H7 (cell line): ENCODE measurements around the gene SDS. TPM values are rescaled to one million over a fixed set of nuclear protein-coding genes. Genes with fewer than 3 reads are reported as not detected.
"Not testable (repeated sequence)": the region's sequence is repeated elsewhere in the genome, so short reads cannot be mapped to it uniquely, and the experiment has no call there.

ENCODE experiments used
- DNase-seq: peaks from one replicate; pipeline ENCODE4 v3.0.0; 2012
- H3K27me3 ChIP-seq: 2 replicates; pipeline ENCODE4 v1.6.0; 2011; ENCODE audit warnings: mild to moderate bottlenecking, low read length; ENCODE audit not compliant: control insufficient read depth, insufficient read depth
- H3K36me3 ChIP-seq: replicated peaks from 2 replicates; pipeline ENCODE4 v1.5.1; 2011; ENCODE audit warnings: low read length; ENCODE audit not compliant: control insufficient read depth, insufficient read depth
- H3K4me3 ChIP-seq: 2 replicates; pipeline ENCODE4 v1.5.1; 2011; ENCODE audit warnings: low read depth, mild to moderate bottlenecking, control low read depth, low read length, moderate library complexity; ENCODE audit not compliant: insufficient read depth
- total RNA-seq: library from RNA; depleted of rRNA; stranded (reverse); fragments of >200 nt; shearing (Covaris generic); gene quantifications from 2 replicates; pipeline ENCODE4 v1.2.3, GENCODE V29; 2014

The SDS gene
- total RNA-seq, 1 experiment from 2014 or later = 0.66 TPM

GRCh38 chr12:113366827-113367226 lies 36.9 kb downstream of the SDS start:
- DNase-seq = no peak
- Histone ChIP-seq H3K4me3 (no peak overlapping the region), H3K36me3 (no peaks in the 10 kb centered on the region), H3K27me3 (no peaks in the 10 kb centered on the region)

DNA sequence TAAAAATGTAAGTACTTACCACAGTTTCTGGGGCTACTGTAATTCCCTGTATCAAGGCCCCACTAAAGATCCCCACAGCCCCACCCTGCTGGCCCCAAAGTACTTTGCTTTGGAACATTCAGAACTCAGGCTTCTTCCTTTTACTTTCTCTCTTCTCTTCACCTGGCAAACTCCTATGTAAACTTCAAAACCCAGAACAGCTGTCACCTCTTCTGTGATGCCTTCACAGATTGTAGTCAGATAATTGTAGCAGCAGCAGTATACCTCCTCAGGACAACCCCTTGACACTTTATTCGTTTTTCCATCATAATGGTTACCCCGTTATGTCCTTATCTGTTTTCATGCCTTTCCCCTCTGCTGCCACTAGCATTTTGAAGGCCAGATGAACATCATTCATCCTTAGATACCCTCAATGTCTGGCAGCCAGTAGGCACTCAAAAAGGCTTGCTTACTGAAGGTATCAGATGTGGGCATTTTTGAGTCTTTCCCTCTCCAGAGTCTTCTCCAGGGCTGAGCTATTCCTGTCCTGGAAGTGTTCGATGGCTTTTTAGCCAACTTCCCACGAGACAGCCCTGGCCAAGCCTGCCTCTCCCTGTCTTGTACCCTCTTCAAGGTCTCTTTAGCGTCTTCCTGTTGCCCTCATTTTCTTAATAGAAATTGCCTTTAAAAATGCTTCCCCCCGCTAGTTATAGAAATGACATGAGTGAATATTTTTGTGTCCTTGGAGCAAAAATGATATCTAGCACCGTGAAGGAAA lies 37.9 kb downstream of the SDS start:
- Histone ChIP-seq H3K4me3 (no peak overlapping the region), H3K27me3 (no peaks in the 10 kb centered on the region), H3K36me3 (0 out of 2 replicates have a peak, but pooled peaks cover 1% of the 10 kb centered on the region)
- no peak for DNase-seq

GRCh38 chr12:113364698-113365097 lies 39.0 kb downstream of the SDS start:
- no peak for DNase-seq
- Histone ChIP-seq H3K36me3 (0 out of 2 replicates have a peak, but pooled peaks cover 1% of the 10 kb centered on the region), H3K27me3 (no peaks in the 10 kb centered on the region), H3K4me3 (no peak overlapping the region)

DNA sequence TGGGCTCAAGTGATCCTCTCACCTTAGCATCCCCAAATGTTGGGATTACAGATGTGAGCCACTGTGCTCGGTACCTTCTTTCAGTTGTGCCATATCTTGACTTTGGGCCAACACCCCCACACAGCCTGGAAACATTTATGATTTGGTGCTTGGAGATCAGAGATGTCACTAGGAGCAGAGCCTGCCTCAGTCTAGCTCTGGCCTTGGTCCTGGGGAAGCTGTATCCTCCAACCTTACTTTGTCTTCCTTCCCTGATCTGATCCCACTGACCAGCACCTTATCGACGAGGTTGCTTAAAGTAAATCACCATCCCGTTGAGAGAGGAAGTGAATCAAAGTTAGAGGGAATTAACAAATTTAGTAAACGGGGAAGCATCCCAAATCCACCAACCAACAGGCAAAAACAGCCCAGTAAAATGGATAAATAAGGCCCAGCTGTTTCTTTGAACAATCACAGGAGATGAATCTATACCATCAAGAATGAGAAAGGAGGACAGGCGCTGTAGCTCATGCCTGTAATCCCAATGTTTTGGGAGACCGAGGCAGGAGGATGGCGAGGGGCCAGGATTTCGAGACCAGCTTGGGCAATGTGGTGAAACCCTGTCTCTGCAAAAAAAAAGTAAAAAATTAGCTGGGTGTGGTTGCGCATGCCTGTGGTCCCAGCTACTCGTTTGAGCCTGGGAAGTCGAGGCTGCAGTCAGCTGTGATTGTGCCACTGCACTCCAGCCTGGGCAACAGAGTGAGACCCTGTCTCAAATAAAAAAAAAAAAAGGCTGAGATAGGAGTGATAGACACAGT lies 41.9 kb downstream of the SDS start:
- no peaks in the 10 kb centered on the region for H3K27me3 ChIP-seq
- DNase-seq = no peak
- no peak overlapping the region for H3K4me3 ChIP-seq
- 0 out of 2 replicates have a peak, but pooled peaks cover 1% of the 10 kb centered on the region for H3K36me3 ChIP-seq

DNA sequence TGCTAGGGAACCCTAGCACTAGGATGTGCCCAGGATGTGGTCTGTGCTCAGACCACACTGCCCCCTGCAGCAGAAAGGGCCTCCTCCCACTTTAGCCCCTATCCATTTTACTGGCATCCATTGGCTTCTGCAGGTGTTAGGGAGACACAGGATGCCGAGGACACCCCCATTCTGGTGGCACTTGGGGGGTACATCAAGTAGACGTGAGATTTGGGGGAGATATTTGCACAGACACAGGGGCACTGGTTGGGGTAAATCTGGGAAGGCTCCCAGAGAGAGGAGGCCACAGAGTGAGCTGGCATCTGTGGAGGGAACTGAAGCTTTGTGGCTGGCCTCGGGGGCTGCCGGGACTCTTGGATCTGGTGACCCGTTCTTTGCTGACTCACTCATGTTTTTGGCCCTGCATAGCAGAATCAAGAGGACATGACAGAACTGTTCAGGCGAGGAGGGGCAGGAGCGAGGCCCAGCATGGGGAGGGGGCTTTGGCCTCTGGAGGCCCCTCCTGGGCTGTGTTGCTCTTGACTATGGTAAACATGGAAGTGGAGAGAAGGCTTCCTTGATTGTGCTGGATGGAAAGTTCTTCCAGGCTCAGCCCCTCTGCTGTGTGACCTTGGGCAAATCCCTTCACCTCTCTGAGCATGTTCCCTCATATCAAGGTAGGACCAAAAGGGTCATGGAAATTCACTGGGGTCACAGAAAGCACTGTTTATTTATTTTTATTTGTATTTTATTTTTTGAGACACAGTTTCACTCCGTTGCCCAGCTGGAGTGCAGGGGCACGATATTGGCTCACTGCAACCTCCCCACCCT lies 43.5 kb downstream of the SDS start:
- Histone ChIP-seq H3K36me3 (0 out of 2 replicates have a peak, but pooled peaks cover 1% of the 10 kb centered on the region), H3K4me3 (no peak overlapping the region), H3K27me3 (no peaks in the 10 kb centered on the region)
- peak; percentile 73 for DNase-seq

GRCh38 chr12:113359133-113359938 lies 44.4 kb downstream of the SDS start:
- no peak for DNase-seq
- Histone ChIP-seq H3K27me3 (no peaks in the 10 kb centered on the region), H3K4me3 (peak overlapping the region; percentile 82), H3K36me3 (0 out of 2 replicates have a peak, but pooled peaks cover 1% of the 10 kb centered on the region)

DNA sequence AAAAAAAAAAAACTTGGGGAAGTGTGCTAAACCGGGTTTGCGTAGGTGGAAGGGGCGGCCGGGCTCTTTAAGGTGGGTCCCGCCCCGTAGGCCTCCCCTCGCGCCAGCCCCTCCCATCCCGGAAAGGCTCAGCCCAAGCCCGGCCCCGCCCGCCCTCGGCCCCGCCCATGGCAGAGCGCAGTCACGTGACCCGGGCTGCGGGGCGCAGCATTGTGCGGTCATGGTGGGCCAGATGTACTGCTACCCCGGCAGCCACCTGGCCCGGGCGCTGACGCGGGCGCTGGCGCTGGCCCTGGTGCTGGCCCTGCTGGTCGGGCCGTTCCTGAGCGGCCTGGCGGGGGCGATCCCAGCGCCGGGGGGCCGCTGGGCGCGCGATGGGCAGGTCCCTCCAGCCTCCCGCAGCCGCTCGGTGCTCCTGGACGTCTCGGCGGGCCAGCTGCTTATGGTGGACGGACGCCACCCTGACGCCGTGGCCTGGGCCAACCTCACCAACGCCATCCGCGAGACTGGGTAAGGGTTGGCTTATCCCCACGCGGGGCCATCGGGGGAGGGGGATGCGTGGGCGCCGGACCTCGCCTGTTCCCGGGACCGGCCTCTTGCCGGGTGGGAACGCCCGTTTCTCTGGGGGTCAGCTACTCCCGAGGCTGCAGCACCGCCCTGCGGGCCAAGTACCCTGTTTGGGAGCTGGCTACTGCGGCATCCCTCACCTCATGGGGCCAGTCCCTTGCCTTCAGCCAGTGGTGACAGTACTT lies 45.1 kb downstream of the SDS start, which contains the start of gene PLBD2:
PLBD2 (plus strand) TSS at position 207 of the 752 bp plus-strand sequence; CDS start at position 221, 14 bp downstream.
- DNase-seq = peak; percentile 99
- H3K36me3 ChIP-seq = 0 out of 2 replicates have a peak, but pooled peaks cover 1% of the 10 kb centered on the region
- peak within 1 kb of the TSS; percentile 82 for H3K4me3 ChIP-seq
- H3K27me3 ChIP-seq = no peaks in the 10 kb centered on the region

DNA sequence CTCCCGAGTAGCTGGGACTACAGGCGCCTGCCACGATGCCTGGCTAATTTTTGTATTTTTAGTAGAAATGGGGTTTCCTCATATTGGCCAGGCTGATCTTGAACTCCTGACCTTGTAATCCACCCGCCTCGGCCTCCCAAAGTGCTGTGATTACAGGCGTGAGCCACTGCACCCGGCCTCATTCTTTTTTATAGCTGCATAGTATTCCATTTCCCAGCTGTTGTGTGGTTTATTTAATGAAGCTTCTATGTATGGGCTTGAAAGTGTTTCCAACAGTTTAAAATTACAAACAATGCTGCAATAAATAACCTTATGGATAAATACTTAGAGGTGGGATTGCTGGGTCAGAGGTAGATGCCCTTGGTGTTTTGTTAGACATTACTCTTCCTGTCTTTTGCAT lies 49.5 kb downstream of the SDS start:
- not testable (repeated sequence) for H3K27me3 ChIP-seq, H3K4me3 ChIP-seq, DNase-seq, H3K36me3 ChIP-seq

- Histone ChIP-seq H3K4me3 (no peak overlapping the region), H3K36me3 (no peaks in the 10 kb centered on the region), H3K27me3 (no peaks in the 10 kb centered on the region)
- no peak for DNase-seq
Measured at GRCh38 chr12:113351089-113351488, 52.6 kb downstream of the SDS start.

DNA sequence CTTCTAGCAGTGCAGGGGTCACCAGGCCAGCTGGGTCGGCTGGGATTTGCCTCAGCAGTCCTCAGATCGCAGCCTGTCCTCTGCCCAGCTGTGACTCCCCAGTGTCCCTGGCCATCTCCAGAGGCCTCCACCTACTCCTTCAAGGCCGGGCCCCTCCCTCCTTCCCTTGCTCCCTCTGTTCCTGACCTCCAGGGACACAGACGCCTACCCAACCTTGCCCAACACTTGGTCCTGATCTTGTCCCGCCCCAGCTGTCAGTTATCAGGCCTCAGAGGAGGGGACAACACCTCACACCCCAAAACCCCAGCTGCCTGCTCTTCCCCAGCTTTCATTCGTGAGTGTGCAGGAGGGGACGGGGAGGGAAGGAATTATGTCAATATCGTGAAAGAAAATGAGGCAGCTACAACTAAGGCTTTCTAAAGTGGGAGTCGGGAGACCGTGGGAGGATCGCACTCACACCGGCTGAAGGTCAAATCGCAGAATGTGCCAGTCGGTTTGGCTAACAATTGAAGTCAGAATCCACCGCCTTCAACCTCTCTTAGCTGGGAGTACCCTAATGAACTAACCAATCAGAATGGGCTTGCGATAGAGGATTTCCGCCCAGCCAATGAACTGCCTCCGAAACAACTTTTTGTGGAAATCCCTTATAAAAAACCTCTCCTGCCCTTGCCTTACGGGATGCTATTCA lies 54.7 kb downstream of the SDS start:
- Histone ChIP-seq H3K36me3 (no peaks in the 10 kb centered on the region), H3K27me3 (no peaks in the 10 kb centered on the region), H3K4me3 (no peak overlapping the region)
- peak; percentile 83 for DNase-seq

DNA sequence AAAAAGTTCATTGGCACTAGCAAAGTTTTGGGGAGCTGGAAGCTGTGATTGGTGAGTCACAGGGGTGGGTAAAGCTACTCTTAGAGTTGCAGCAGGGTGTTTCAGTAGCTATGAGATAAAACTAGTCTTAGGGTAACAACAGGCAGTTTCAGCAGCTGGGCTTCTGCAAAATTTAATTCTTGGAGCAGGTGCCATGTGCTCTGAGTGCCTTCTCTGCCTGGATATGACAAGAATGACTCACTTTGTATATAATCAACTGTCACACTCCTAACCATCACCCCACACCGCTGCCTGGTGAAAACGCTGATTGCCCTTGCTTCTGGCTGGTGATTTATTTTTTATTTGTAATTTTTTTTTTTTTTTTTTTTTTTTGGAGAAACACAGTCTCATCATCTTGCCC lies 55.8 kb downstream of the SDS start:
- DNase-seq = no peak
- Histone ChIP-seq H3K4me3 (no peak overlapping the region), H3K27me3 (no peaks in the 10 kb centered on the region), H3K36me3 (no peaks in the 10 kb centered on the region)

GRCh38 chr12:113347107-113347506 lies 56.6 kb downstream of the SDS start:
- H3K4me3 ChIP-seq = no peak overlapping the region
- no peaks in the 10 kb centered on the region for H3K27me3 ChIP-seq
- no peaks in the 10 kb centered on the region for H3K36me3 ChIP-seq
- no peak for DNase-seq

- Histone ChIP-seq H3K4me3 (no peak overlapping the region), H3K27me3 (no peaks in the 10 kb centered on the region), H3K36me3 (no peaks in the 10 kb centered on the region)
- no peak for DNase-seq
Measured at GRCh38 chr12:113346353-113346752, 57.3 kb downstream of the SDS start.
